ENCODE results near the gene EXOSC9.
"Not testable (repeated sequence)": the region's sequence is repeated elsewhere in the genome, so short reads cannot be mapped to it uniquely, and the experiment has no call there.

The EXOSC9 gene, protein sequence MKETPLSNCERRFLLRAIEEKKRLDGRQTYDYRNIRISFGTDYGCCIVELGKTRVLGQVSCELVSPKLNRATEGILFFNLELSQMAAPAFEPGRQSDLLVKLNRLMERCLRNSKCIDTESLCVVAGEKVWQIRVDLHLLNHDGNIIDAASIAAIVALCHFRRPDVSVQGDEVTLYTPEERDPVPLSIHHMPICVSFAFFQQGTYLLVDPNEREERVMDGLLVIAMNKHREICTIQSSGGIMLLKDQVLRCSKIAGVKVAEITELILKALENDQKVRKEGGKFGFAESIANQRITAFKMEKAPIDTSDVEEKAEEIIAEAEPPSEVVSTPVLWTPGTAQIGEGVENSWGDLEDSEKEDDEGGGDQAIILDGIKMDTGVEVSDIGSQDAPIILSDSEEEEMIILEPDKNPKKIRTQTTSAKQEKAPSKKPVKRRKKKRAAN

DNA sequence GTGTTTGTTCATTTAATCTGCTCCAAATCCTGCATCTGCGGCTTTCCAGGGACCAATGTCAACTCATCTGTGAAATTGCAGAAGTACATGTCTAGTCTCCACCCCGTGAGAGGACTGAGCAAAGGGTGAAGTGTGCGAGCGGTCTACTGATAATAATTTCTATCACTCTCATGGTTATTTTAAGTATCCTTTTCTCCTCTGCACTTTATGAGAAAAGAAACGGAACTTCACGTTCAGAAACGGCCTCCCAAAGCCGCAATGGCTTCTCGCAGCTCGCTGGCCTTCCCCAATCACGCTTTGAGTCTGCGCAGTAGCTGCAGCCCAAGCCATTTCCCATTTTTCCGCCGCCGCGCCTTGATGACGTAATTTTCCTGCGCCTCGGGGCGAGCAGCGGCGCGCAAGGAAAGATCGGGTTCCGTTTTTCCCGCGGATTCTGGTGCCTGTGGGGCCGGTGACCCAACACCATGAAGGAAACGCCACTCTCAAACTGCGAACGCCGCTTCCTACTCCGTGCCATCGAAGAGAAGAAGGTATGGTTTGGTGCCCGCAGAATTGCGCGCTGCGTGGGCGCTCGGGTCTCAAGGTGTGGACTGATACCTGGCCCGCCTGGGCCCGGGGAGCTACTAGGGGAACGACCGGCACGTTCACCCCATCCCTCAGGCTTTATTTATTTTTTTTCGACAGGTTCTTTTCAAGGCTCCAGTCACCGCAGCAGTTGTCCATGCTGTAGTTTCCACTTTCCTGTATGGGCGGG, at the start of gene EXOSC9:
EXOSC9 (plus strand) TSS at position 363 of the 754 bp plus-strand sequence; CDS start at position 465, 102 bp downstream.
- peak; percentile 91 for DNase-seq

DNA sequence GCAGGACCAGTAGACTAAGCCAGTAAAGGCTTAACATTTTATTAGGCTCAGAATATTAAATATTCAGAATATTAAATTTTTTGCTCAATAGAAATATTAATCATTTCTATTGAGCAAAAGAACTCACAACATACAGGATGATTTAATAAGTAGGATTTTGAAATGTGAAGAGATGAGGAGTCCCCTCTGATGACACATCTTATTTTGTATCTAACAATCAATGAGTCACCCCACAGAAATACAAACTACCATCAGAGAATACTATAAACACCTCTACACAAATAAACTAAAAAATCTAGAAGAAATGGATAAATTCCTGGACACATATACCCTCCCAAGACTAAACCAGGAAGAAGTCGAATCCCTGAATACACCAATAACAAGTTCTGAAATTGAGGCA, 49.0 kb upstream of the EXOSC9 start:
- not testable (repeated sequence) for DNase-seq

DNA sequence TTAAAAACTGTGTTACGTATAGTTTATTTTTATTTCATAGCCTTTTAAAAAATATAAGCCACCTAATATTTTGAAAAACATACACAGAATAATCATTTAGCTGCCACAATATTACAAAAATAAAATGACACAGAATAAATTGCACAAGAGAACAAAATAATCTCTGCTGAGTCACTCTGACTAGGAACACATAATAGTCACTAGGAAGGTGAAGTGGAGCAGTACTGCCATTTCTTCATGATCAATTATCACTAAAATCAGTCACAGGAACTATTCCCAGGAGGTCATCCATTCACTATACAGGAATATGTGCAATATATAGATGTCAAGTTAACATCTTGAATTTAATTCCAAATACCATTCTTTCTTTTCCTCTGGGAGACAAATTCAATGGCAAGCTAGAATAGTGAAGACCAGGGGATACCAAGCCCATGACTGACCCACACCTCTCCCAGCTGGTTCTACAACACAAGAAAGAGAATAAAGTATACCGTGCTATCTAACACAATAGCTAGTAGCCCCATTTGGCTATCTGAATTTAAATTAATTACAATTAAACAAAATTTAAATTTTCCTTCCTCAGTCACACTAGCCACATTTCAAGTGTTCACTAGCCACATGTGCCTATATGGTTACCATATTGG, 42.1 kb upstream of the EXOSC9 start:
- no peak for DNase-seq

DNA sequence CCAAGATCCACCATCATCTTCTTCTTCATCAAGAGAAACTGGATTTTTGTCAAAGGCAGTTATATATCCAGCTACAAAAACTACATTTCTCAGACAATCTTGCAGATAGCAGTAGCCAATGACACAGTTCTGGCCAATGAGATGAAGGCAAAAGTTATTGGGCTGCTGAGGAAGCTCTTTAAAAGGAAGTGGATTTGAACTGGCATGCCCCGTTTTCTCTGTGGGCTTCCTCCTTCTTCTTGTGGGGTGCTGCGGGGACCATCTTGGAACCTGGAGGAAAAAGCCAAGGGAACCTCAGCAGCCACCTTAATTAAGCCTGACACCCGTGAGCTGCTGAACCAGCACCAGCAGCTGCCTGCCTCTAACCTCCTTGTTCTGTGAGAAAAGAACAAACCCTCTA, 40.9 kb upstream of the EXOSC9 start:
- no peak for DNase-seq

DNA sequence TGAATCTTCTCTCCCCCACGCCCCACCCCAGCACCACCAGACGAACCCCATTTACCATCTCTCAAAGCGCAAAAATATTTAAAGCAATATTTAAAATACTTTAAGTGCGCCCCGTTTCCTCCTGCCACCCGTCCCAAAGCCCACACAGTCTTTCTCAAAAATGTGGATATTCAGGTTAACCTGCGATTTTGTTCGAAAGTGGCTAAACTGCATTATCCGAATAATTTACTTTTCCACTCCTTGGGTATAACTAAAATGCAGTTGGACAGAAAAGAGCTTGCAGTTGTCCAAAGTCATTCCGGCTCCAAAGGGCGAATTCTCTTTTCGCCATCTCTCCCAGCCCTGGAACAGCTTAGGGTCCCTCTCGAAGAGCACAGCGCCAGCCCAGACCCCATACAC, 36.8 kb upstream of the EXOSC9 start:
- DNase-seq = no peak

DNA sequence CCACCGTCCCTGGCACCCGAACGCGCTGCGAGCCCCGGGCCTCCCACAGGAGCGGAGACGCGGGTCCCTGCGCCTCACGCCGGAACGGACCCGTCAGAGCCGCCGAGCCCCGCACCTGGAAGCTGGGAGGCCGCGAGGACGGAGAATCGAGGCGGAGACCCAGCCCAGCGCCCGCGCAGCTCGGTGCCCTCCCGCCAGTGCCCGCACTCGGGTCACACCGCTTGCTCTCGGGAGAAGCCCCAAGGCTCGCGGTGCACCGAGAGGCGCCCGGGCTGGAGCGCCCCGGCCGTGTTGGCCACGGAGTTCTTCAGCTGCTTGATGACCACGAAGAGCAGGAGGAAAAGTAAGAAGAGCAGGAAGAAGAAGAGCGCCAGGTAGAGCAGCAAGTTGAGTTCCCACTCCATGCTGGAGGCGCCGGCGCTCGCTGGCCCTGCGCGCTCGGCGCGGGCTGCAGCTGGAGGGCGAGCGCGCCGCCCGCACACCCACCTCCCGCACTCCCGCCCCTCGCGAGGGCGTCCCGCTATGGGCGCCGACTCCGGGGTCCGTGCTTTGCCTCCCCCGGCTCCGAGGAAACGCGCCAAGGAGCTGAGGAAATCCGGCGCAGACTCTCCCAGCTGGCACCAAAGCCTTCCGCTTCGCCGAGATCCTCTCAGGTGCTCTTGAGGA, 36.3 kb upstream of the EXOSC9 start, which contains the start of gene SMIM43:
SMIM43 (minus strand) TSS at position 463 of the 666 bp plus-strand sequence; CDS start at position 404, 59 bp downstream.
- peak; percentile 35 for DNase-seq

DNA sequence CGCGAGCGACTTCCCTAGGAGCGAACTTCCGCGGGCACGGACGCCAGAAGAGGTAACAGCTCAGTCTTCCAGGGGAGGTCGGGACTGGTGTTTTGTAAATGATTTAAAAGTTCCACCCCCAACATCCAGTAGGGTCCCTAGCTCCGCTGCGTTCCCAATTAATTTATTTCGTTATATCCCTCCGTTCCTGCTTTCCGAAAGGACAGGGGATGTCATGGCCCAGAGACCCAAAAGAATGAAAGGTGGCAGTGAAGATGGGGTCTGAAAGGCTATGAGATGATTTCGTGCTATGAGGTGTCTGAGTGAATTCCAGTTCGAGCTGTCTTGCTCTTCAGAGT, 35.8 kb upstream of the EXOSC9 start:
- no peak for DNase-seq

DNA sequence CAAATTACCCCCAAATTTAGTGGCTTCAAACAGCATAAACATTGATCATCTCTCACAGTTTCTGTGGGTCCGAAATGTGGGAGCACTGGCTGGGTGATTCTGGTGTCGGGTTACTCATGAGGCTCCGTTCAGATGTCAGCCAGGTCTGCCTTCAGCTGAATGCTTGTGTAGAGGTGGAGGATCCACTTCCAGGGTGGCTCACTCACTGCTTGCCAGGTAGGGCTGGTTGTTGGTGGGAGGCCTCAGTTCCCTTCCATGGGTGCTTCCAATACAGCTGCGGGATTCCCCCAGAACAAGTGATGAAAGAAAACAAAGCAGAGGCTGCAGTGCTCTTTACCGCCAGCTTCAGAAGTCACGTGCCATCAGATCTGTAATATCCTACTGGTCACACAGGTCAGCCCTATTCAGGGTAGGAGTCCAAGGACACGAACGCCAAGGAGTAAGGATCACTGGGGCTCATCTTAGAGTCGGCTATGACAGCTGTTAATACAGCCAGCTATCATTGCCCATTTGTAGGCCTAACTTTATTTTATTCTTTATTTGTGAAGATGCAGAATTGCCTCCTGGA, 35.1 kb upstream of the EXOSC9 start:
- no peak for DNase-seq

DNA sequence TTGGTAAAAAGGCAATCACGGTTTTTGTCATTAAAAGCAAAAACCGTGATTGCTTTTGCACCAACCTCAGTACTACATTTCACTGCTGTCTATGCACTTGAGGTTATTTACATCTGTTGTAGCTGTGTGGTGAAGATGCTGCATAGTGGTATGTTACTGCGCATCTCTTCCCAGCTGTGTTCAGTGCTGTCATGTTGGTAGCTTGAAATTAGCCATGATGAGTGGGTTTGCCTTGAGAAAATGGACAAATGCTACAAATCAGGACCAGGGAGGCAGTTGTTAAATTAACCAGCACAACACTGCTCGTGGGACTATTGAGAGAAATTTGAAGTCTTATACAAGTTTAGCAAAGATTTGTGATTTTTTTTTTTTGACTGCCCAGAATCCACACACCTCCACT, 34.0 kb upstream of the EXOSC9 start:
- DNase-seq = no peak

DNA sequence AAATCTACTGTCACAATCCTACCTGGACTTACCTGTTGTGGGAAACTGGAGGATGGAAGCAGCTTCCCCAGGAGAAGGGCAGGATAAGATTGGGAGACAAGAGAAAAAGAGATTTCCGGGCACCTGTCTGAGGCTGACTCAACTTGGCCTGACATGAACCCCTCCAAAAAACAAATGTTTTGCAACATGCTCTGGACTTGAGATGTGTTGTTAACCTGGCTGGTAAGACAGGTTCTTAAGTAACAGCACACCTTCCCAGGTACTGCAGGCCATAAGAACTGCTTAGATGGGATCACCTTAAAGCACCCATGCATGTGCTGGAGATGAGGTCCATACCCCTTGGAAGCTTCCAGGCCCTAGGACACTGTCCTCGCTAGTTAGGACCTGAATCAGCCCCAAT, 31.8 kb upstream of the EXOSC9 start:
- no peak for DNase-seq

DNA sequence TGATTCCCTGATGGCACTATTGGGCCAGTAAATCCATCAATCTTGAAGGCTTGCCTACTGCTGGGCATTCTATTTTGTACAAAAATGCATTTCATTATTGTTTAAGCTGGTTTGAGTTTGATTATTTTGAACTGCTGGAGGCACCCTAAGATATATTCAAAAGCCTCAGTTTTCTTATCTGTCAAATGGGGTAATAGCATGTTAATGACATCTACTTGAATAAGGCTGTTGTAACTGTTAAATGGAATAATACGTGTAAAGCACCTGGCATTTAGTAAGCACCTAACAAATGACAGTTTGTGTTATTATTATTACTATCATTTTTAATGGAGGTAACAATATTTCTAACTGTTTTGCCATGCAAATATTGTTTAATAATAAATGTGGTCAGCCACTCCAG, 29.3 kb upstream of the EXOSC9 start:
- DNase-seq = no peak

DNA sequence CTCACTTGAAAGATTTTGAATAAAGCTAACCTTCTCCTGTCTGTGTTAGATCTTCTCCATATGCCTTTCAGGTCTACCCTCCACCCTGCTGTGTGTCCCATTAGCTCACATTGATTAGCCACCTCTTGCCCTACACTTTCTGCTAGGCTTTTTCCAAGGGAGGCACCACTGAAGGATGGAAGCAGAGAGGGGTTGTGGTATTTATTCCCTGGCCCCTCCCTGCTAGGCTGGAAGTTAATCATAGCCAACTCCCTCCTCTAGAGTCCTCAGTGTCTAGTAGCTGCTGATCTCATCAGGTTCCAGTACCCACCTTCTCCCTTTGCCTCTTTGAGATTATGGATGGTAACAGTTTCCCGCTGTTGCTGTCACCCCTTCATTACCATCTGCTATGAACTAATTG, 27.2 kb upstream of the EXOSC9 start:
- DNase-seq = no peak

DNA sequence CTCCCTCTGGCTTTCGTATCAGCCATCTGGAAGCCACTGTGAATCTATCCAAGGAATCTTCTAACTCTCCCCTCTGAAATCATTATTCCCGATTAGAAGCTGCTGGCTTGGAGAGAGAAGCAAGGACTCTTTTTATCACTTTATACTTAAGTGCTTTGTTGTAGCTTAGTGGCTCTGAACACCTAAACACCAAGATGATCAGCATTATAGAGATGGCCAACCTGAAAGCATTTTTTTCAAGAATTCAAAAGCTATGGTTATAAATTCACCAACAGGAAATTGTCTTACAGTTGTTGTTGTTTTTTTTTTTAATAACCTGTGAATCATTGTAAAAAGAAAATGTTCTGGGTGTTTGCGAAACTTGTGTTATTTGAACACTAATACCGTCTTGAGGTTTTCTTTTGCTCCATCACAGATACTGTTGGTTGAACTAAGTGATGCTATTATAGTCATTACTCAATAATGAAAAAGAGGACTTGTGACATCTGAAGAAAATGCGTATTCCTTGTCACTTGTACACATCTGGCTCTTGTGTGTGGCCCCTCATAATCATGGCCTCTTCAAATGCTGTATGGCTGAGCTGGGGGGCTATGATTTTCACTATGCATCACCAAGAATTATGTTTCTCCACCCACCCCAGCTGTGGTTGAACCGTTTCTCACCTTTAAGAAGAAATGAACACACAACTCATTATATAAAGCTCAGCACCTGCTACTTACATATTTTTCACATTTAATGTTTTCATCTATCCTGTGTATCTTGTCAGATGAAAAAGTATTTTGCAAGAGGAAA, 24.3 kb upstream of the EXOSC9 start:
- no peak for DNase-seq

DNA sequence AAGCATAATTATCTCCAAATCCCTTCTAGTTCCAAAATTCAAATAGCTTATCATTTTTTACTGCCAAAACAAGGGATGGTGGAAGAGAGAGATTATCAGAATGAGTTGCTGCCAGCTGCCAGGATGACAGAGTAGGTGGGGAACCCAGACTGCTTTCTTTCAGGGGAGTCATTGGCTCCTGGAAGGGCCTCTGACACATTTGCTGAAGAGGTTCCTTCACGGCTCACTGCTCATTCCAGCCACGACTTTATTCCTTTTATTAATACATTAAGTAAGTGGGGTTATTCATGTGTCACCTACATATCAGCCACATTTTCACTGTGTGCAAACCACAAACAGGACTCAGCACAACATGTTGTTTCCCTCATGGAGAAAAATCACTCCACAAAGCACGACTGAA, 23.5 kb upstream of the EXOSC9 start:
- peak; percentile 27 for DNase-seq

DNA sequence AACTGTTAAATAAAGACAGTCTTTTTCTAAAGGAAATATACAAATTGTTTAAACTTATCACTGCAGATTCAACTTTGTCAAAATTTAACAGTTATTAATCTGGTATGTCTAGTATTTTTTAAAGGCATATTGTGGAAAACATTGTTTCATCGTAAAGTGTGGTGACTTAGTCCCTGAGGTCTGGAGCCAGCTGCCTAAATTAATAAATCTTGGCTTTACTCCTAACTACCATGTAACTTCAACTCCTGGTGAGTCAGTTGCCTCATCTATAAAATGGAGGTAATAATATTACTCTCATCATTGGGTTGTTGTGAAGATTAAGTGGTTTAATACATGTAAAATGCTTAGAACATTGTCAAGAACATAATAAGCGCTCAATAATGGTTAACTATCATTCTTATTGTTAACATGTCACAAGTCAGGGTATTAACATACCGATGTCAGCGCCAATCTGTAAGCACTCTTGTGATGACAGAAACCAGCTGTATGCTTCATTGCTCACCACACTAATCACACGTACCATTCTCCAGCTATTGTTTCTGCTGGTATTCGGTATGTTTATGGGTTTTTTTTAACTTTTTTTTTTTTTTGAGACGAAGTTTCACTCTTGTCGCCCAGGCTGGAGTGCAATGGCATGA, 22.0 kb upstream of the EXOSC9 start:
- DNase-seq = no peak

DNA sequence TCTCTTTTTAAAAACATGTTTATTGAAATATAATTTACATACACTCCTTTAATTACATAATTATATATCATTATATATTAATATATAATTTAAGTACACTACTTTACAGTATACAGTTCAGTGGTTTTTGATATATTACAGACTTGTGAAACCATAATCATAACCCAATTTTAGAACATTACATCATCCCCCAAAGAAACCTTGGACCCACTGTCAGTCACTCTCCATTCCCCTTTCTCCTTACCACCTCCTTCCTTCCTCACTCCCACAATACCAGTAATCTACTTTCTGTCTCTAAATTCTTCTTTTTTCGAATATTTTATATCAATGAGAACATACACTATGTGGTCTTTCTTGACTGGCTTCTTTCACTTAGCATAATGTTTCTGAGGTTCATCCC, 17.9 kb upstream of the EXOSC9 start:
- no peak for DNase-seq

DNA sequence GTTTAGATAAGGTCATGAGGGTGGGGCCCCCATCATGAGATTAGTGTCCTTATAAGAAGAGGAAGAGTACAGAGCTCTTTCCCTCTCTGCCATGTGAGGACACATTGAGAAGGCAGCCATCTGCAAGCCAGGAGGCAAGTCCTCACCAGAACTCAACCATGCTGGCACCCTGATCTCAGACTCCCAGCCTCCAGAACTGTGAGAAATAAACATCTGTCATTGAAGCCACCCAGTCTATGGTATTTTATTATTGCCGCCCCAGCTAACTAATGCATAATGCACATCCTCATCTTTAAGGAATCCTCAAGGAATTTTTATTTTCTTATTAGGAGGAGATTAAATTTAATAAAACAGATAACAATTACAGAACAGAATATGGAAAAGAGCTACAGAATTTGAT, 16.7 kb upstream of the EXOSC9 start:
- DNase-seq = no peak

DNA sequence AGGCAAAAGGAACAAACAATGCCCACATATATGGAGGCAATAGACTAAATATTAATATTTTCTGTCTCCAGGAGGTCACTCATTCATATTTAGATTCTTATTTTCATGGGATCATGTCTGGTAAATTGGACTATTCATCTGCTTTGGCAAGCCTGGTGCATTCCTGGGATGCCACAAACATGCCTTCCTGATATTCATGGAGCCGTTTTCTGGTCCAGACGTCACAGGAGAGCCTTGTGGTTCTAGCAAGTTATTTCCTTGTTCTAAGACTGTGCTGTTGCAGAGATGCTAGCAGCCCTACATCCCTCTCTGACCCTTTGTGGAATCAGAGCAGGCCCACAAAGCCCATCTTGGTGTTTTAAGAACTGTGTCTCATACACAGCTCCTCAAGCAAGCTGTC, 16.1 kb upstream of the EXOSC9 start:
- no peak for DNase-seq

DNA sequence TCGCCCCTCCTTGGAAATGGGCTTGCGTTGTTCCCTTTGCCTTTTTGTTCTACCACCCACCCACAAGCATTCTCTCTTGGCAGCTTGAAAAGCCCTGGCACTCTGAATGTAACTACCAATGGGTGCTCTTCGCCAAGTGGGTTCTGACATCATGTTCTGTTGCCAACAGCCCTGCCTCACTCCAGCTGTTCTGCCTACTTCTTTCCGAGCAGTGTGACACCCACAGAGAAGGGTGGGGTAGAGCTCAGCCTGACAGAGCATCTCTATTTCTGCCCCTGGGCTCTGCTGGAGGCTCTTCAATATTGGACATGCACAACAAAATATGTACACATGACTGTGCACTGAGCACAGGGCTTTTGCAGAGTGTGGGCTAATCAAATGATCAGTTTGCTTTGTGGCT, 15.6 kb upstream of the EXOSC9 start:
- no peak for DNase-seq

DNA sequence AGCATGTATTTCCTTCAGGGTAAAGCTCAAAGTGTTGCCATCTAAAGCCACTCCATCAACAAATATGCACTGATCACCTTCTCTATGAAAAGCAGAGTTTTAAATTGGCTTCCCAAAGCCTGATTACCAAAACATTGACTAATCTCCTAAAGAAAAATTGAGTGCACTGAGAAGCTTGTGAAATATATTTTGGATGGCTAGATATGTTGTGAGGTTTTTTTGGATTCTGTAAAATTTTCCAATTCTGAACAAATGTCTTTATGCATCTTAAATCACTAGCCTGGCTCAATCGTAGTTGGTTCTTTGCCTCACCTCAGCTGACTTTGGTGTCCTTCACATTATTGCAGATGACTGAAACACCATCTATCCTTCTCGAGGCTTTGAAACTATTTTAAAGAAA, 14.9 kb upstream of the EXOSC9 start:
- DNase-seq = no peak

DNA sequence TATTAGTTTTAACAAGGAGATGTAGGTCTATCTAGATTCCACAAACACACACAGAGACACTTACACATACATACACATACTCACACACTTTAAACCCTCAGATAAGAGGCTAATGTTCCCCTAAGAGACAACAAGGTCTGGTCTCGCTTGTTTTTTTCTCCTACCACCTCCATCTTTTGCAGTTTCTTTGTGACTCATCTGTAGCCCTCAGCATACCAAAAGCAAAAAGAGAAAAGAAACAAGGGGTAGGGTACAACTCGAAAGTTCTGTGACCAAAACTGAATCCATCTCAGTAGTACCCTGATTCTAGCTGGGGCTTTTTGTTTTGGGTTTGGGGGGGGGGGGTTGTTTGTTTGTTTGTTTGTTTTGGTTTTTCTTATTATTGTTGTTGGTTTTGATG, 12.2 kb upstream of the EXOSC9 start:
- DNase-seq = no peak

DNA sequence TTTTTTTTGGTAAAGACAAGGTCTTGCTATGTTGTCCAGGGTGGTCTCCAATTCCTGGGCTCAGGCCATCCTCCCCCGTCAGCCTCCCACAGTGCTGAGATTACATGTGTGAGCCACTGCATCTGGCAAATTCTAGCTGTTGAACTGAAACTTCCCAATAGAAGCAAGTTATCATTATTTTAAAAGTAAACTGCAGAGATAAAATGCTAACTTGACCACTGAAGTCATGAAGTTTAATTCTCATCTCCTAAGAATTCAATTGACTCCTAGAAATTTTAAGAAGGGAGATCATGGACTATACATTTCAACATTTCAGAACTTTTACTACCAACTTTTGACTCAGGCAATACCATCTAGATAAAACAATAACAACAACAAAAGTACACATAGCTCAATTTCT, 11.7 kb upstream of the EXOSC9 start:
- no peak for DNase-seq
